Lung (tissue), 12 donors: ENCODE measurements around the gene INPP4B. TPM values are rescaled to one million over a fixed set of nuclear protein-coding genes. Genes with fewer than 3 reads are reported as not detected.

Experiments used
- ATAC-seq: fragments of 200-7000 bp; cut with Tn5 transposase; one replicate; pipeline ENCODE4 v1.9.1; 2020; ENCODE audit warnings: moderate number of reproducible peaks; ENCODE audit not compliant: insufficient read depth, low FRiP score
- DNase-seq, 3 donors: peaks; one replicate each; pipeline ENCODE4 v3.0.0-alpha.2; 2013 to 2017
- H3K27ac ChIP-seq, 2 donors: one replicate each; pipeline ENCODE4 v1.5.1; 2013; ENCODE audit warnings: mild to moderate bottlenecking in 2 of 2, moderate library complexity in 2 of 2, control low read depth in 1 of 2, inconsistent platforms in 1 of 2, low read depth in 1 of 2, low read length in 1 of 2
- H3K27me3 ChIP-seq, 3 donors: one replicate each; pipeline ENCODE4 v1.5.1; 2013; ENCODE audit warnings: low read length in 2 of 3; ENCODE audit not compliant: control insufficient read depth in 3 of 3, insufficient read depth in 3 of 3
- H3K36me3 ChIP-seq, 4 donors: one replicate each; pipeline ENCODE4 v1.5.1; 2013; ENCODE audit warnings: low read length in 4 of 4, mild to moderate bottlenecking in 1 of 4, moderate library complexity in 1 of 4; ENCODE audit not compliant: control insufficient read depth in 4 of 4, insufficient read depth in 4 of 4
- H3K4me1 ChIP-seq, 5 donors: one replicate each; pipeline ENCODE4 v1.5.1; 2013; ENCODE audit warnings: low read length in 5 of 5, mild to moderate bottlenecking in 2 of 5, moderate library complexity in 1 of 5; ENCODE audit not compliant: control insufficient read depth in 5 of 5, insufficient read depth in 5 of 5
- H3K4me3 ChIP-seq: one replicate; pipeline ENCODE4 v1.5.1; 2013; ENCODE audit warnings: mild to moderate bottlenecking, control low read depth, moderate library complexity
- H3K9ac ChIP-seq, 2 donors: one replicate each; pipeline ENCODE4 v1.5.1; 2013; ENCODE audit warnings: low read length in 2 of 2, control low read depth in 1 of 2; ENCODE audit not compliant: insufficient read depth in 1 of 2
- H3K9me3 ChIP-seq, 4 donors: one replicate each; pipeline ENCODE4 v1.5.1; 2013; ENCODE audit warnings: low read length in 3 of 4, mild to moderate bottlenecking in 1 of 4, moderate library complexity in 1 of 4; ENCODE audit not compliant: control insufficient read depth in 4 of 4, insufficient read depth in 3 of 4
- WGBS, 2 donors: extraction: QIAGEN DNeasy Blood & Tissue Kit; methylation state at CpG; one replicate each; pipeline ENCODE4 v1.1.7; 2013; 5-methylcytosine and 5-hydroxymethylcytosine counted together
- polyA plus RNA-seq, 2 donors: library from polyadenylated mRNA; stranded (reverse); fragments of 200-250 nt; gene quantifications; one replicate each; pipeline ENCODE4 v1.2.1, GENCODE V29; 2013
- total RNA-seq, 2 donors: library from RNA; depleted of rRNA in 1 of 2; stranded (reverse); fragments of >200 nt in 1 of 2; gene quantifications; one replicate each; pipeline ENCODE4 v1.2.1, GENCODE V29; 2014 to 2021
- TF ChIP-seq, protein P1 (sequence below): IDR thresholded peaks from 2 replicates; pipeline ENCODE4 v1.5.1; 2012; ENCODE audit warnings: mild to moderate bottlenecking; ENCODE audit errors: control extremely low read depth, extremely low read depth
- donor health status: control.
- donor health status: control.
- donor health status: Bipolar disorder and iron deficiency.
- donor health status: healthy.
- donor health status: DM: yes; HTN: yes; CAD: no.

The INPP4B gene
- total and polyA plus RNA-seq, 4 donors: 2.4 to 32.6 (median 5.6) TPM

DNA sequence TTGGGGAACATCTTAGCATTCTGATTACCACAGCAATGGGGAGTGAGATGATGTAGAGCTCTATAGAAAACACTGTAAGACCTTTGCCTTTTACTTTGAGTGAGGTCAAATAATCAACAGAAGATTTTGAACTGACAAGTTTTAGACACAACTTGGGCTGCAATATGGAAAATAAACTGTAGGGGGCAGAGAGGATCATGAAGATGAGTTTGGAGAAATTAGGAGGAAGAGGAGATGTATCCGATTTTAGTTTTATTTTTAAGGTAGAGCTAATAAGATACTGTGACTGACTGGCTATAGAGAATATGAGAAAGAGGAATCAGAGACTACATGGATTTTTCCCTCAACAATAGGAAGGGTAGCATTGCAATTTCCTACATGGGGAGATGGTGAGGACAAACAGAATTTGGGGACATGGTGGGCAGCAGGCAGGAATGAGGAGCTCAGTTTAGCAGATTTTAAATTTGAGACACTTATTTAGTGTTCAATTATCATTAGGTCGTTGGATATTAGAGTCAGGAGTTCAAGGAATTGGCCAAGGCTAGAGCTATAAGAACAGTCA, 563.1 kb downstream of the INPP4B start:
- Histone ChIP-seq H3K4me1 (peaks cover 0 to 5% (median 0%) of the 10 kb centered on the region in 5 donors), H3K4me3 (no peak overlapping the region), H3K9me3 (no peaks in the 10 kb centered on the region), H3K36me3 (peaks cover 0 to 4% (median 0%) of the 10 kb centered on the region in 4 donors), H3K9ac (no peak overlapping the region), H3K27me3 (no peaks in the 10 kb centered on the region), H3K27ac (no peak overlapping the region)
- no peak for DNase-seq
- WGBS, 2 donors: 18 to 19% methylated on average over 2 of the region's 2 CpGs
- no peak for ATAC-seq
- TF ChIP-seq, protein P1, sequence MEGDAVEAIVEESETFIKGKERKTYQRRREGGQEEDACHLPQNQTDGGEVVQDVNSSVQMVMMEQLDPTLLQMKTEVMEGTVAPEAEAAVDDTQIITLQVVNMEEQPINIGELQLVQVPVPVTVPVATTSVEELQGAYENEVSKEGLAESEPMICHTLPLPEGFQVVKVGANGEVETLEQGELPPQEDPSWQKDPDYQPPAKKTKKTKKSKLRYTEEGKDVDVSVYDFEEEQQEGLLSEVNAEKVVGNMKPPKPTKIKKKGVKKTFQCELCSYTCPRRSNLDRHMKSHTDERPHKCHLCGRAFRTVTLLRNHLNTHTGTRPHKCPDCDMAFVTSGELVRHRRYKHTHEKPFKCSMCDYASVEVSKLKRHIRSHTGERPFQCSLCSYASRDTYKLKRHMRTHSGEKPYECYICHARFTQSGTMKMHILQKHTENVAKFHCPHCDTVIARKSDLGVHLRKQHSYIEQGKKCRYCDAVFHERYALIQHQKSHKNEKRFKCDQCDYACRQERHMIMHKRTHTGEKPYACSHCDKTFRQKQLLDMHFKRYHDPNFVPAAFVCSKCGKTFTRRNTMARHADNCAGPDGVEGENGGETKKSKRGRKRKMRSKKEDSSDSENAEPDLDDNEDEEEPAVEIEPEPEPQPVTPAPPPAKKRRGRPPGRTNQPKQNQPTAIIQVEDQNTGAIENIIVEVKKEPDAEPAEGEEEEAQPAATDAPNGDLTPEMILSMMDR: peak; percentile 5

DNA sequence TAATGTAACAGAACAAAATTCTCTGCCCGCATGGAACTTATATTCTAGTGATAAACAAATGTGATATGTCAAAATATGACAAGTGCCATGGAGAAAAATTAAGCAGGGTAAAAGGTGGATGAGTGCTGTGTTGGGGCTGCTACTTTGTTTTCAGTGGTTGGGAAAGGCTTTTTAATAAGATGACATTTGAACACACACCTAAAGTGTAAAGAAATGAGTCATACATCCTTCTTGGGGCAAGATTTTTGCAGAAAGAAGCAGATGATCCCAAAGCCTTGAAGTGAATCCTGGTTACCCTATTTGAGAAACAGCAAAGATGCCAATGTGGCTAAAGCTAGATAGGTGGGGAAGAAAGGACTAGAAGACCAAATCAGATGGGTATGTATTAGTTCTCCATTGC, 564.1 kb downstream of the INPP4B start:
- Histone ChIP-seq H3K27me3 (no peaks in the 10 kb centered on the region), H3K4me3 (no peak overlapping the region), H3K27ac (no peak overlapping the region), H3K9me3 (no peaks in the 10 kb centered on the region), H3K36me3 (peaks cover 0 to 4% (median 0%) of the 10 kb centered on the region in 4 donors), H3K4me1 (peaks cover 0 to 5% (median 0%) of the 10 kb centered on the region in 5 donors), H3K9ac (no peak overlapping the region)
- DNase-seq (no peak), ATAC-seq (no peak)
- WGBS, 2 donors: 95 to 97% methylated on average over 1 of the region's 1 CpG
- TF ChIP-seq, protein P1: no peak

DNA sequence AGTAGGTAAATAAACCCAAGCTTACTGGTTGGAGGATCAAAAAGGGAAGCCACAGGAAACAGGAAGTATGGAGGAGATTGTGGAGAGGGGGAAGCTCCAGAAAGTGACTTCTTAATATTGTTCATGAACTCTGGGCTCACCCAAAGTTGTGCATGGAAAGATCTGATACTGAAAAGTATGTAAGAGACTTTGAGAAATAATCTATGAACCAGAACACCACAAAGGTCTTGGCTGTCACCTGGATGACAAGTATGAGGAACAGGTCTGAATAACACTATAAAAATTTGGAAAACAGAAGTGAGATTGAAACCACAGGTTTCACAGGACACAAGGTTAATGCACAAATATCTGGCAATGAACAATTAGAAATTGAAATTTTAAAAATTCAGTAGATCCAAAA, 567.4 kb downstream of the INPP4B start:
- DNase-seq: no peak
- ATAC-seq: no peak

More for the DNA sequence above, 567.4 kb downstream of the INPP4B start:
- Histone ChIP-seq H3K4me3 (no peak overlapping the region), H3K36me3 (peaks cover 0 to 4% (median 0%) of the 10 kb centered on the region in 4 donors), H3K4me1 (peaks cover 0 to 5% (median 0%) of the 10 kb centered on the region in 5 donors), H3K9ac (no peak overlapping the region), H3K9me3 (no peaks in the 10 kb centered on the region), H3K27me3 (no peaks in the 10 kb centered on the region), H3K27ac (no peak overlapping the region)
- TF ChIP-seq, protein P1: no peak
